Trophoblast cell (in vitro differentiated cells and primary cell): ENCODE results near the gene C1orf198.

ENCODE experiments used
- DNase-seq, 2 donors: peaks; one replicate each; pipeline ENCODE4 v3.0.0-alpha.2; 2016
- H2AFZ ChIP-seq: 2 replicates; pipeline ENCODE4 v1.6.1; 2013; ENCODE audit warnings: low read length, moderate library complexity, mild to moderate bottlenecking; ENCODE audit not compliant: insufficient read depth, poor library complexity
- H2AK5ac ChIP-seq: 2 replicates; pipeline ENCODE4 v1.6.1; 2013; ENCODE audit warnings: mild to moderate bottlenecking, low read length
- H2BK120ac ChIP-seq: 2 replicates; pipeline ENCODE4 v1.6.1; 2013; ENCODE audit warnings: low read length, mild to moderate bottlenecking, moderate library complexity; ENCODE audit not compliant: insufficient read depth, poor library complexity
- H2BK12ac ChIP-seq: 2 replicates; pipeline ENCODE4 v1.6.1; 2013; ENCODE audit warnings: mild to moderate bottlenecking, low read length, moderate library complexity
- H2BK5ac ChIP-seq: 2 replicates; pipeline ENCODE4 v1.6.1; 2013; ENCODE audit warnings: low read length, low read depth, moderate library complexity, mild to moderate bottlenecking; ENCODE audit not compliant: poor library complexity
- H3K14ac ChIP-seq: 2 replicates; pipeline ENCODE4 v1.6.1; 2013; ENCODE audit warnings: mild to moderate bottlenecking, low read length
- H3K18ac ChIP-seq: 2 replicates; pipeline ENCODE4 v1.6.1; 2013; ENCODE audit warnings: mild to moderate bottlenecking, low read length
- H3K23ac ChIP-seq: 2 replicates; pipeline ENCODE4 v1.6.1; 2013; ENCODE audit warnings: low read length
- H3K27ac ChIP-seq: 2 replicates; pipeline ENCODE4 v1.5.1; 2013; ENCODE audit warnings: low read depth, mild to moderate bottlenecking, inconsistent platforms, low read length, moderate library complexity
- H3K27me3 ChIP-seq: 2 replicates; pipeline ENCODE4 v1.6.1; 2013; ENCODE audit warnings: inconsistent platforms, mild to moderate bottlenecking, low read length, moderate library complexity; ENCODE audit not compliant: insufficient read depth
- H3K36me3 ChIP-seq, 2 experiments: 1 replicate in 1 of 2; 2 replicates in 1 of 2; pipeline ENCODE4 v1.6.1; 2013; ENCODE audit warnings: low read length in 2 of 2, mild to moderate bottlenecking in 2 of 2, moderate library complexity in 1 of 2; ENCODE audit not compliant: insufficient read depth in 2 of 2, control insufficient read depth in 1 of 2
- H3K4ac ChIP-seq: 2 replicates; pipeline ENCODE4 v1.6.1; 2013; ENCODE audit warnings: low read depth, mild to moderate bottlenecking, low read length, moderate library complexity
- H3K4me1 ChIP-seq, 2 experiments: 1 replicate in 1 of 2; 2 replicates in 1 of 2; pipeline ENCODE4 v1.6.1; 2013; ENCODE audit warnings: low read length in 2 of 2, mild to moderate bottlenecking in 2 of 2, moderate library complexity in 1 of 2; ENCODE audit not compliant: insufficient read depth in 2 of 2, control insufficient read depth in 1 of 2
- H3K4me2 ChIP-seq: 2 replicates; pipeline ENCODE4 v1.6.1; 2013; ENCODE audit warnings: inconsistent platforms, mild to moderate bottlenecking, low read length, moderate library complexity
- H3K4me3 ChIP-seq: 2 replicates; pipeline ENCODE4 v1.5.1; 2013; ENCODE audit warnings: mild to moderate bottlenecking, low read depth, low read length, inconsistent platforms
- H3K79me1 ChIP-seq: one replicate; pipeline ENCODE4 v1.6.1; 2013; ENCODE audit warnings: low read length
- H3K79me2 ChIP-seq: 2 replicates; pipeline ENCODE4 v1.6.1; 2013; ENCODE audit warnings: low read length, mild to moderate bottlenecking; ENCODE audit not compliant: control insufficient read depth, insufficient read depth, poor library complexity
- H3K9ac ChIP-seq: 2 replicates; pipeline ENCODE4 v1.6.1; 2013; ENCODE audit warnings: mild to moderate bottlenecking, low read length
- H3K9me3 ChIP-seq: 2 replicates; pipeline ENCODE4 v1.6.1; 2013; ENCODE audit warnings: low read depth, mild to moderate bottlenecking, control low read depth, inconsistent platforms, low read length; ENCODE audit not compliant: insufficient read depth
- H4K12ac ChIP-seq: 2 replicates; pipeline ENCODE4 v1.6.1; 2013; ENCODE audit warnings: low read depth, mild to moderate bottlenecking, low read length, moderate library complexity
- H4K8ac ChIP-seq: 2 replicates; pipeline ENCODE4 v1.6.1; 2013; ENCODE audit warnings: low read depth, mild to moderate bottlenecking, low read length, moderate library complexity
- H4K91ac ChIP-seq: one replicate; pipeline ENCODE4 v1.6.1; 2013; ENCODE audit warnings: low read depth, mild to moderate bottlenecking, low read length, moderate library complexity
- WGBS: extraction: QIAGEN DNeasy Blood & Tissue Kit; methylation state at CpG from one replicate; pipeline ENCODE4 v1.1.7; 2013; ENCODE audit warnings: missing lambda C conversion rate; ENCODE audit not compliant: insufficient read length, insufficient coverage; ENCODE audit errors: extremely low coverage; 5-methylcytosine and 5-hydroxymethylcytosine counted together

Gene C1orf198

DNA sequence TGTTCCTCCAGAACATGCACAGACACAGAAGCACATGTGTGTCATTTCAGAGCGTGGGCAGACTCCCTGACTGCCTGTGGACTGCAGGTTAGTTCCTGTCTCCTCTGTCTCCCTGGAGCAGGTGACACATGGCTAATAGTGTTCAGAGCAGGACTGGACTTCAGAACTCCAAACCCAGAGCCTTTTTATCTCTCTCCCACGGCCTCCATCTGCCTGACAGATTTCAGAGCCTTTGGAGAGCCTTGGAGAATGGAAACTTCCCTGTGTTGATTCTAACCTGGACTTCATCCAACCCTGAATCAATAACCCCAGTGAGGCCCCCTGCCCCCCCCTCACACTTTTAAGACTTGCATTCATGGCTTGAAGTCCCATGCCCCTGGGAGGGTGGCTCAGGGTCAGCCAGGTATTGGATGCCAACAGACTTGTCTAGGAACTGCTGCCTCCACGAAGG lies 44.4 kb downstream of the C1orf198 start:
- no peak overlapping the region for H2AK5ac ChIP-seq
- no peak overlapping the region for H3K4me3 ChIP-seq
- no peaks in the 10 kb centered on the region for H3K79me2 ChIP-seq
- H2BK5ac ChIP-seq, result no peak overlapping the region
- no peak overlapping the region for H3K4ac ChIP-seq
- H3K4me2 ChIP-seq, result no peak overlapping the region
- WGBS, result no CpG with 5 or more reads among the region's 3 CpGs
- H2BK12ac ChIP-seq, result no peak overlapping the region
- no peaks in the 10 kb centered on the region for H3K9me3 ChIP-seq
- no peak overlapping the region for H4K91ac ChIP-seq
- no peak overlapping the region for H3K9ac ChIP-seq
- H3K79me1 ChIP-seq, result no peaks in the 10 kb centered on the region
- no peak for DNase-seq
- no peak overlapping the region for H2BK120ac ChIP-seq
- H3K27me3 ChIP-seq, result no peaks in the 10 kb centered on the region
- H4K12ac ChIP-seq, result no peak overlapping the region
- no peak overlapping the region for H3K27ac ChIP-seq
- no peak overlapping the region for H3K18ac ChIP-seq
- H4K8ac ChIP-seq, result no peak overlapping the region
- H3K36me3 ChIP-seq, result no peaks in the 10 kb centered on the region
- peaks cover 4 to 8% of the 10 kb centered on the region in 2 experiments for H3K4me1 ChIP-seq
- no peak overlapping the region for H3K14ac ChIP-seq
- no peak overlapping the region for H3K23ac ChIP-seq
- no peak overlapping the region for H2AFZ ChIP-seq

DNA sequence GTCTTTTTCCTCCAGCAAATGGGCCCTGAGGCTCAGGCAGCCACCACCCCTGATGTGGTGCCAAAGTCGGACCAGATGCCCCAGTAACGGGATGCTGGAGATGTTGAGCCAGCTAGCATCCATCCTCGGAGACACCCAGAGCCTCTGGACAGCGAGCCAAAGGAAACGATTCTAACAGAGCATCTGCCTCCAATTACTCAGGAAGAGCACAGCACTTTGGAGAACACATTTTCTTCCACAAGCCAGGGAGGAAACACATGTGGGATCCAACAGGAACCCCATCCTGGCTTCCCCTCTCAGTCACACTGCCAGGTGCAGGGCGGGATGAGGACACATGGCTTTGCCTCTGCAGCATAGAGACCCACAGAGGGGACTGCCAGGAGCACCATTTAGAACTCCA lies 44.9 kb downstream of the C1orf198 start:
- Histone ChIP-seq H2AK5ac (no peak overlapping the region), H3K27me3 (no peaks in the 10 kb centered on the region), H2BK12ac (no peak overlapping the region), H3K79me2 (no peaks in the 10 kb centered on the region), H2BK5ac (no peak overlapping the region), H3K23ac (no peak overlapping the region), H2BK120ac (no peak overlapping the region), H3K4me1 (peaks cover 4 to 8% of the 10 kb centered on the region in 2 experiments), H3K4me3 (no peak overlapping the region), H3K9me3 (no peaks in the 10 kb centered on the region), H3K79me1 (no peaks in the 10 kb centered on the region), H3K18ac (no peak overlapping the region), H4K12ac (no peak overlapping the region), H3K4me2 (no peak overlapping the region), H3K9ac (no peak overlapping the region), H4K91ac (no peak overlapping the region), H3K14ac (no peak overlapping the region), H3K27ac (no peak overlapping the region), H3K36me3 (no peaks in the 10 kb centered on the region), H3K4ac (no peak overlapping the region), H2AFZ (no peak overlapping the region), H4K8ac (no peak overlapping the region)
- DNase-seq, result no peak
- no CpG with 5 or more reads among the region's 6 CpGs for WGBS

DNA sequence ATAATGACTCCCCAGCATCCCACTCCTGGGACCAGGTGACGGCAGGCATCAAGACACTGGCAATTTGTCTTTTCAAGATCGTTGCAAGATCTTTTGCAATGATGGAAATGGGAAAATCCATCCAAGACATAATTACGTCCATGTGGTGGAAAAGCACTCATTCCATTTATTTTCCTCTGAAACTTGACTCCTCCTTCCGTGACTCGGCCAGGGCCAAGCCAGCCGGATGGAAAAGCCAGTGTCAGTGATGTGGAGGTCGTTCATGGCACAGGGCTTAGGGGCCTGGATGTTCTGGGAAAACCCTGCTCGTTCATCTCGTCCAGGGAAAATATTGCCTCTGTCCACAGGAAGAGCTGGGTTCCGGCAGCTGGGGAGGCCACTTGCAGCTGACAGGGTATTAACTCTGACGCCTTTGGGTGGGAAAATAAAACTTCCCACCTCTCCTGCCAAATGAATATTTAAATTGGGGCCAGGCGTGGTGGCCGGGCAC lies 46.2 kb downstream of the C1orf198 start:
- Histone ChIP-seq H3K4me2 (no peak overlapping the region), H3K79me1 (no peaks in the 10 kb centered on the region), H3K36me3 (no peaks in the 10 kb centered on the region), H3K79me2 (no peaks in the 10 kb centered on the region), H4K91ac (no peak overlapping the region), H3K9ac (no peak overlapping the region), H3K18ac (no peak overlapping the region), H3K14ac (no peak overlapping the region), H2AK5ac (no peak overlapping the region), H3K4me3 (no peak overlapping the region), H2AFZ (no peak overlapping the region), H3K9me3 (no peaks in the 10 kb centered on the region), H3K4me1 (peaks cover 4 to 8% of the 10 kb centered on the region in 2 experiments), H3K27ac (no peak overlapping the region), H2BK12ac (no peak overlapping the region), H3K4ac (no peak overlapping the region), H3K27me3 (no peaks in the 10 kb centered on the region), H3K23ac (no peak overlapping the region), H4K8ac (no peak overlapping the region), H2BK5ac (no peak overlapping the region), H2BK120ac (no peak overlapping the region), H4K12ac (no peak overlapping the region)
- no CpG with 5 or more reads among the region's 13 CpGs for WGBS
- DNase-seq, result no peak

DNA sequence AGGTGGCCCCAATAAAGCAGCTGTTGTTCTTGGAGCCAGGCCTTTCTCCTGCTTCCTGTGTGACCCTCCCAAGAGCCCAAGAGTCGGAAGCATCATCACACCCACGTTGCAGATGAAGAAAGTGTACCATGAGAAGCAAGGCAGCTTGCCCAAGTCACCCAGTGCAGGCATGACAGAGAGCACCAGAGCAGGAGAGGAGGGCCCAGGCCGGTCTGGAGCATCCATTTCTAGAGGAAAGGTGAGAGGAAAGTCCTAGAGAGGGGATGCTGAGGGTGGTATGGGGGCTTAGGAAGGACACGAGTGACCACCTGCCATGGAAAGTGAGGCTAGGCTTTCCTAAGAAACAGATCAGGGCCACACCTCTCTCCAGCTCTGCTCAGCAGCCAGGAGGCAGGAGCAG lies 47.0 kb downstream of the C1orf198 start:
- no peak overlapping the region for H3K14ac ChIP-seq
- H2BK120ac ChIP-seq, result no peak overlapping the region
- no peaks in the 10 kb centered on the region for H3K79me1 ChIP-seq
- no peak overlapping the region for H4K8ac ChIP-seq
- H3K79me2 ChIP-seq, result no peaks in the 10 kb centered on the region
- H3K4ac ChIP-seq, result no peak overlapping the region
- H4K12ac ChIP-seq, result no peak overlapping the region
- H3K4me2 ChIP-seq, result no peak overlapping the region
- H3K18ac ChIP-seq, result no peak overlapping the region
- H3K27me3 ChIP-seq, result no peaks in the 10 kb centered on the region
- H2AFZ ChIP-seq, result no peak overlapping the region
- H2BK12ac ChIP-seq, result no peak overlapping the region
- no peak overlapping the region for H3K23ac ChIP-seq
- H3K9me3 ChIP-seq, result no peaks in the 10 kb centered on the region
- no peak overlapping the region for H3K27ac ChIP-seq
- no peak overlapping the region for H3K9ac ChIP-seq
- no peak for DNase-seq
- H2BK5ac ChIP-seq, result no peak overlapping the region
- no peak overlapping the region for H2AK5ac ChIP-seq
- WGBS, result no CpG with 5 or more reads among the region's 4 CpGs
- H3K36me3 ChIP-seq, result no peaks in the 10 kb centered on the region
- no peak overlapping the region for H3K4me3 ChIP-seq
- H4K91ac ChIP-seq, result no peak overlapping the region
- peaks cover 4 to 8% of the 10 kb centered on the region in 2 experiments for H3K4me1 ChIP-seq
